Astrocyte of the cerebellum (primary cell): ENCODE data around the gene FBXW10B.
"Not testable (repeated sequence)": the region's sequence is repeated elsewhere in the genome, so short reads cannot be mapped to it uniquely, and the experiment has no call there.

Source experiments
- DNase-seq: peaks from one replicate; pipeline ENCODE4 v3.0.0-alpha.2; 2011; ENCODE audit warnings: low read depth
- H3K4me3 ChIP-seq: 2 replicates; pipeline ENCODE4 v1.5.1; 2011; ENCODE audit warnings: mild to moderate bottlenecking, low read depth, low read length, moderate library complexity
- in situ Hi-C: cut with HindIII; loops from 2 replicates; pipeline ENCODE4 v1.10.0; 2017; ENCODE audit warnings: low sequenced_read_pairs
- TF ChIP-seq, protein P1 (sequence below): IDR thresholded peaks from 2 replicates; pipeline ENCODE4 v1.5.1; 2012; ENCODE audit warnings: low read length, low read depth, moderate library complexity, mild to moderate bottlenecking; ENCODE audit errors: missing control alignments

Gene FBXW10B, protein sequence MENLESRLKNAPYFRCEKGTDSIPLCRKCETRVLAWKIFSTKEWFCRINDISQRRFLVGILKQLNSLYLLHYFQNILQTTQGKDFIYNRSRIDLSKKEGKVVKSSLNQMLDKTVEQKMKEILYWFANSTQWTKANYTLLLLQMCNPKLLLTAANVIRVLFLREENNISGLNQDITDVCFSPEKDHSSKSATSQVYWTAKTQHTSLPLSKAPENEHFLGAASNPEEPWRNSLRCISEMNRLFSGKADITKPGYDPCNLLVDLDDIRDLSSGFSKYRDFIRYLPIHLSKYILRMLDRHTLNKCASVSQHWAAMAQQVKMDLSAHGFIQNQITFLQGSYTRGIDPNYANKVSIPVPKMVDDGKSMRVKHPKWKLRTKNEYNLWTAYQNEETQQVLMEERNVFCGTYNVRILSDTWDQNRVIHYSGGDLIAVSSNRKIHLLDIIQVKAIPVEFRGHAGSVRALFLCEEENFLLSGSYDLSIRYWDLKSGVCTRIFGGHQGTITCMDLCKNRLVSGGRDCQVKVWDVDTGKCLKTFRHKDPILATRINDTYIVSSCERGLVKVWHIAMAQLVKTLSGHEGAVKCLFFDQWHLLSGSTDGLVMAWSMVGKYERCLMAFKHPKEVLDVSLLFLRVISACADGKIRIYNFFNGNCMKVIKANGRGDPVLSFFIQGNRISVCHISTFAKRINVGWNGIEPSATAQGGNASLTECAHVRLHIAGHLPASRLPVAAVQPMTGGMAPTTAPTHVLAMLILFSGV

DNA sequence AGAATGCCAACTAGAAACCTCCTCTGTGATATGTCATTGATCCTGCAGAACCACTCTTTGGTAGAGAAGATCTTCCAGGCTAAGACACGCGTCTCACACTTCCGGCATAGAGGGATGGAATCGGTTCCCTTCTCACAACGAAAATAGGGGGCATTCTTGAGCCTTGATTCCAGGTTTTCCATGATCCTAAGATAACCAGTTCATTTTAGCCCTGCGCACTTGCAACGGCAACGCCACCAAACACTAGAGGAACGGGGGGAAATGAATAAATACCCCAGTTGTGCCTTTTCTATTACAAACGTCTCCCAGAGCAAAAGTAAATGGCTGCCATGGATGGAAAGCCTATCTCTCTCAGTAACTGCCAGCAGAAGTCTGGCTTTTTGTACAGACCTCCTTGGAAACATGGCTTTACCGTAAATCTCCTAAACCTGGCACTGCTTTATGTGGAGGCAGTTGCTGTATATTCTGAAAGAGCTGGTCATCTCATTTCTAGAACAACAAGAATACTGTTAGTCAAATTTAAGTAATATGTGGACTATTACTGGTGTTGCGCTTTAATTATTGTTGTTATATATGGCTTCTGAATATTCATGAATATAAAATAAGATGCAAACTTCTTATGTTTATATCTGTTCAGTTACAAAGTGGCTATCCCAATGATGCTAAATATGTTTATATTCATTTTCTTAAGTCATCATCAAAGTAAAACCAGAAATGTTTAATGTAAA lies at the start of gene FBXW10B:
TSS of gene FBXW10B (minus strand) at position 374 of the 728 bp plus-strand sequence. CDS start at position 182, 192 bp downstream.
- DNase-seq, in situ Hi-C loops: not testable (repeated sequence)

DNA sequence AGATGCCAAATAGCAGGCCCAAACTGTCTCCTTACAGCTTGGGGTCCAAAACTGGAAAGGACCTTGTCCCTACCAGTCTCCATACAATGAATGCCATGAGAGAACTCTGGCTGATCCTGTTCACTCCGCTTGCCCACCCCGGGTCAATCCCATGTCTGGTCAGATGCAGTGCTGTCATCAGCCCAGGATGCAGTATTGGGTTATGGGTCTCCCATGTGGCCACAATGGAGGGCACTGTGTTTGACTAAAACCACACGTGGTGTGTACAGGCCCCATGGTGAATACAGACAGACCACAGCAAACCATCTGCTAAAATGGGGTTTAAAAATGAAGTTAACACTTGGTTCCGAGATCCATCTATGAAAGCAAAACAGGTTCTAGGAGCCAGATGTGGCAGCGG lies 44.2 kb upstream of the FBXW10B start:
- no peak overlapping the region for H3K4me3 ChIP-seq
- in situ Hi-C loops = no loop called here
- no peak for DNase-seq
- TF ChIP-seq, protein P1, sequence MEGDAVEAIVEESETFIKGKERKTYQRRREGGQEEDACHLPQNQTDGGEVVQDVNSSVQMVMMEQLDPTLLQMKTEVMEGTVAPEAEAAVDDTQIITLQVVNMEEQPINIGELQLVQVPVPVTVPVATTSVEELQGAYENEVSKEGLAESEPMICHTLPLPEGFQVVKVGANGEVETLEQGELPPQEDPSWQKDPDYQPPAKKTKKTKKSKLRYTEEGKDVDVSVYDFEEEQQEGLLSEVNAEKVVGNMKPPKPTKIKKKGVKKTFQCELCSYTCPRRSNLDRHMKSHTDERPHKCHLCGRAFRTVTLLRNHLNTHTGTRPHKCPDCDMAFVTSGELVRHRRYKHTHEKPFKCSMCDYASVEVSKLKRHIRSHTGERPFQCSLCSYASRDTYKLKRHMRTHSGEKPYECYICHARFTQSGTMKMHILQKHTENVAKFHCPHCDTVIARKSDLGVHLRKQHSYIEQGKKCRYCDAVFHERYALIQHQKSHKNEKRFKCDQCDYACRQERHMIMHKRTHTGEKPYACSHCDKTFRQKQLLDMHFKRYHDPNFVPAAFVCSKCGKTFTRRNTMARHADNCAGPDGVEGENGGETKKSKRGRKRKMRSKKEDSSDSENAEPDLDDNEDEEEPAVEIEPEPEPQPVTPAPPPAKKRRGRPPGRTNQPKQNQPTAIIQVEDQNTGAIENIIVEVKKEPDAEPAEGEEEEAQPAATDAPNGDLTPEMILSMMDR = no peak

More for the DNA sequence above, at the start of gene FBXW10B:
- H3K4me3 ChIP-seq = peak within 1 kb of the TSS; percentile 9

DNA sequence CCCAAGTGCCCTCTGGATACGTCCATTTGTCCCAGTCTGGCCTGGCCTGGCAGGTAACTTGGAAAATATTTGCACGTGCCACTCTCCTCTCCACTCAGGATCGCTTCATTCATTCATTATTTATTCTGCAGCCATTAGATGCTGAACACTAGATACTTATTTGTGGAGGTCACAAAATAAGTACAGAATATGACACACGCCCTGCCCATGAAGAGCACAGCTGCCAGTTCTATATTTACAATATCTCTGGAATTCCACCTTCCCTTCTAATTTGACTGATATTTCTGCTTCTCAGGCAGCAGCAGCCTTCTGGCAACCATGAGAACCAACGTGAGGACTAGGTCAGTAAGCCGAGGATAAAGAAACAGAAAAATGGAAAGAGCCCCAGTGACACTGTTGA lies 43.7 kb upstream of the FBXW10B start:
- DNase-seq = no peak
- in situ Hi-C loops = no loop called here
- H3K4me3 ChIP-seq = no peak overlapping the region
- TF ChIP-seq, protein P1 = no peak

DNA sequence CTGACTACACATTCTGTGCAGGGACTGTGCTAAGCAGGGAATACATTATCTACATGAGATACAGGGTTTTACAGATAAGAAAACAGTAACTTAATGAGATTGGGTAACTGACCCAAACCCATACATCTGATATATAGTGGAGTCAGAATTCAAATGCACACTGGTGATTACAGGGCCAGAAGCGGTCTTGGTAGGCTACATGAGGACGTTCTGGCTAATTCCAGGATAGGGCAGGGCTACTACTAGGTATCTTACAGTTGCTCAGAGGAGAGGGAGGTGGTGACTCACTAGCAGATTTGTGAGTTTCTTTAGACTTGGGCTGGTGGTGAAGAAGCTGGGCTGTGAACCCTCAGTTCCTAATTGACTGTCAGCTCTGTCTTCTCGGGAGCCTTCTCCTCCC lies 43.2 kb upstream of the FBXW10B start:
- TF ChIP-seq, protein P1 = no peak
- in situ Hi-C loops = no loop called here
- DNase-seq = no peak
- H3K4me3 ChIP-seq = no peak overlapping the region

DNA sequence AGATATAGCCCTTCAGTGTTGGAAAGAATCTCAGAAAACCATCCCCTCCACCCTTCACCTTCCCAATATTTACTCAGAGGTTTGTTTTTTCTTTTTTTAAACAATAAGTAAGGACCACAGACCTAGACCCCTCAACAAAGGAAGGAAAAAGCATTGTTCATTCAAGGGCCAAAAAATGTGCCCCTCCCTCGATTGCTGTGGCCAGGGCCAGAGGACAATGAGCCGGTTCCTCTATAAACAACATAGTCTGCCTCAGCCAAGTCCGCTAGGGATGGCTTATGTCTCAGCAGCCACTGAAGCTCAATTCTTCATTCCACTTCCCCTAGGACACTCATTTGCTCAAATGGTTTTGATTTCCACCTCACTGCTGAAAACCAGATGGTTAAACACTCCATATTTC lies 40.6 kb upstream of the FBXW10B start:
- in situ Hi-C loops = no loop called here
- TF ChIP-seq, protein P1 = no peak
- no peak for DNase-seq
- H3K4me3 ChIP-seq = no peak overlapping the region

DNA sequence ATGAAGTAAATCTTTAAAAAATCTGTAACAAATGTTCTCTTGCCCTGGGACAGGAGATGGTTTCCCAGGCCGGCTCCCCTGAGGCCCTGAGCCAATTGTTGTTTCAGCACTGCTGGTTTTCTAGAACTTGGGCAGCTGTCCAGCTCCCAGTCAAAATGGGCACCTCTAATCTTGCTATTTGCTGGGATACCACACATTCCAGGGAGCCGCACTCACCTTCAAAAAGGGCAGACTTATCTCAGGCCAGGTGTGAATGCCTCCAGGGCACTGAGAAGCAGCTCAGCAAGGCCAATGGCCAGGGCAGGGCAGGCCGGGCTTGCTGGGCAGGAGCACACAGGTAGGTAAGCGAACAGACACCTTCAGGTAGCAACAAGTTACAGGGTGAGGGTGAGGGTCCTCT lies 40.2 kb upstream of the FBXW10B start:
- no peak overlapping the region for H3K4me3 ChIP-seq
- DNase-seq = no peak
- TF ChIP-seq, protein P1 = no peak
- in situ Hi-C loops = no loop called here
